Neuronal stem cell (in vitro differentiated cells): Measurements from ENCODE around the gene SLC26A6.

Experiments
- DNase-seq: peaks from one replicate; pipeline ENCODE4 v3.0.0-alpha.2; 2013; ENCODE audit warnings: low spot score
- H2AFZ ChIP-seq: one replicate; pipeline ENCODE4 v1.6.1; 2013; ENCODE audit warnings: mild to moderate bottlenecking, low read length, inconsistent platforms
- H2AK5ac ChIP-seq: 2 replicates; pipeline ENCODE4 v1.6.1; 2013; ENCODE audit warnings: low read depth, mild to moderate bottlenecking, inconsistent platforms, low read length, moderate library complexity, mixed read lengths
- H2BK120ac ChIP-seq: 2 replicates; pipeline ENCODE4 v1.6.1; 2013; ENCODE audit warnings: low read depth, mild to moderate bottlenecking, inconsistent platforms, low read length, moderate library complexity, mixed read lengths
- H2BK12ac ChIP-seq: one replicate; pipeline ENCODE4 v1.6.1; 2013; ENCODE audit warnings: low read length, inconsistent platforms
- H2BK15ac ChIP-seq: 2 replicates; pipeline ENCODE4 v1.6.1; 2013; ENCODE audit warnings: mild to moderate bottlenecking, low read length, inconsistent platforms, mixed read lengths
- H2BK5ac ChIP-seq: one replicate; pipeline ENCODE4 v1.6.1; 2013; ENCODE audit warnings: inconsistent platforms, mild to moderate bottlenecking, low read length, moderate library complexity
- H3K14ac ChIP-seq: one replicate; pipeline ENCODE4 v1.6.1; 2013; ENCODE audit warnings: low read length, inconsistent platforms
- H3K18ac ChIP-seq: 2 replicates; pipeline ENCODE4 v1.6.1; 2013; ENCODE audit warnings: low read length, inconsistent platforms
- H3K23ac ChIP-seq: 2 replicates; pipeline ENCODE4 v1.6.1; 2013; ENCODE audit warnings: low read depth, mild to moderate bottlenecking, mixed read lengths, low read length, inconsistent platforms; ENCODE audit not compliant: poor library complexity
- H3K27ac ChIP-seq: replicated peaks from 3 replicates; pipeline ENCODE4 v1.5.1; 2013; ENCODE audit warnings: low read length, inconsistent platforms
- H3K27me3 ChIP-seq, 3 experiments: 2 replicates each; pipeline ENCODE4 v1.6.1; 2013; ENCODE audit warnings: low read length in 3 of 3, mild to moderate bottlenecking in 2 of 3, inconsistent platforms in 1 of 3, low read depth in 1 of 3, mixed read lengths in 1 of 3, moderate library complexity in 1 of 3; ENCODE audit not compliant: control insufficient read depth in 3 of 3, insufficient read depth in 3 of 3
- H3K36me3 ChIP-seq, 2 donors: replicated peaks in 1 of 2; 2 replicates each; pipeline ENCODE4 v1.6.1; 2013; ENCODE audit warnings: low read length in 2 of 2; ENCODE audit not compliant: control insufficient read depth in 2 of 2, insufficient read depth in 2 of 2
- H3K4ac ChIP-seq: 2 replicates; pipeline ENCODE4 v1.6.1; 2013; ENCODE audit warnings: inconsistent platforms, mild to moderate bottlenecking, low read length, moderate library complexity
- H3K4me1 ChIP-seq, 2 donors: 1 replicate in 1 of 2; 2 replicates in 1 of 2; pipeline ENCODE4 v1.6.1; 2013; ENCODE audit warnings: low read length in 2 of 2, low read depth in 1 of 2; ENCODE audit not compliant: control insufficient read depth in 2 of 2, insufficient read depth in 1 of 2
- H3K4me2 ChIP-seq: one replicate; pipeline ENCODE4 v1.6.1; 2013; ENCODE audit warnings: mild to moderate bottlenecking, low read length, inconsistent platforms; ENCODE audit not compliant: insufficient read depth, poor library complexity, severe bottlenecking
- H3K4me3 ChIP-seq, 2 donors: 2 replicates each; pipeline ENCODE4 v1.5.1; 2013; ENCODE audit warnings: low read length in 2 of 2, mild to moderate bottlenecking in 2 of 2, inconsistent platforms in 1 of 2, moderate library complexity in 1 of 2
- H3K79me1 ChIP-seq: one replicate; pipeline ENCODE4 v1.6.1; 2013; ENCODE audit warnings: low read depth, mild to moderate bottlenecking, inconsistent platforms, low read length, moderate library complexity
- H3K9ac ChIP-seq: one replicate; pipeline ENCODE4 v1.6.1; 2013; ENCODE audit warnings: mild to moderate bottlenecking, low read depth, low read length, inconsistent platforms; ENCODE audit not compliant: poor library complexity
- H3K9me3 ChIP-seq, 2 donors: replicated peaks in 1 of 2; 2 replicates each; pipeline versions ENCODE3 to v1.6.1; 2013; ENCODE audit warnings: low read length in 2 of 2, mild to moderate bottlenecking in 2 of 2, inconsistent platforms in 1 of 2, low read depth in 1 of 2, mixed read lengths in 1 of 2, moderate library complexity in 1 of 2; ENCODE audit not compliant: control insufficient read depth in 2 of 2, insufficient read depth in 1 of 2
- H4K8ac ChIP-seq: one replicate; pipeline ENCODE4 v1.6.1; 2013; ENCODE audit warnings: low read depth, mild to moderate bottlenecking, inconsistent platforms, low read length, moderate library complexity
- H4K91ac ChIP-seq: one replicate; pipeline ENCODE4 v1.6.1; 2013; ENCODE audit warnings: low read length, low read depth, mild to moderate bottlenecking, inconsistent platforms; ENCODE audit not compliant: poor library complexity
- WGBS, 2 donors: extraction: QIAGEN DNeasy Blood & Tissue Kit; methylation state at CpG; one replicate each; pipeline ENCODE4 v1.1.7; 2013; ENCODE audit warnings: missing lambda C conversion rate in 2 of 2, mixed read lengths in 1 of 2; ENCODE audit not compliant: insufficient read length in 2 of 2, insufficient replicate concordance in 1 of 2; ENCODE audit errors: extremely low coverage in 2 of 2; 5-methylcytosine and 5-hydroxymethylcytosine counted together

SLC26A6 gene

GRCh38 chr3:48600711-48601621, 34.3 kb downstream of the SLC26A6 start:
- H3K4ac ChIP-seq = no peak overlapping the region
- no peak for DNase-seq
- peaks cover 79 to 91% of the 10 kb centered on the region in 2 donors for H3K36me3 ChIP-seq
- H4K91ac ChIP-seq = no peak overlapping the region
- H3K4me3 ChIP-seq = peak overlapping the region in 1 of 2 donors; percentile 51
- no CpG with 5 or more reads among the region's 19 CpGs for WGBS, 2 donors
- H3K79me1 ChIP-seq = no peaks in the 10 kb centered on the region
- H2AFZ ChIP-seq = no peak overlapping the region
- no peak overlapping the region for H2BK5ac ChIP-seq
- H3K9me3 ChIP-seq = no peaks in the 10 kb centered on the region
- no peak overlapping the region for H3K18ac ChIP-seq
- no peak overlapping the region for H2BK120ac ChIP-seq
- peak overlapping the region; percentile 37 for H3K23ac ChIP-seq
- H3K9ac ChIP-seq = no peak overlapping the region
- peaks cover 0 to under 1% of the 10 kb centered on the region in 2 donors for H3K4me1 ChIP-seq
- no peak overlapping the region for H3K4me2 ChIP-seq
- H2AK5ac ChIP-seq = no peak overlapping the region
- no peak overlapping the region for H2BK12ac ChIP-seq
- no peak overlapping the region for H2BK15ac ChIP-seq
- no peak overlapping the region for H4K8ac ChIP-seq
- H3K14ac ChIP-seq = no peak overlapping the region
- no peak overlapping the region for H3K27ac ChIP-seq
- peaks cover 0 to 2% (median 0%) of the 10 kb centered on the region in 3 experiments for H3K27me3 ChIP-seq

DNA sequence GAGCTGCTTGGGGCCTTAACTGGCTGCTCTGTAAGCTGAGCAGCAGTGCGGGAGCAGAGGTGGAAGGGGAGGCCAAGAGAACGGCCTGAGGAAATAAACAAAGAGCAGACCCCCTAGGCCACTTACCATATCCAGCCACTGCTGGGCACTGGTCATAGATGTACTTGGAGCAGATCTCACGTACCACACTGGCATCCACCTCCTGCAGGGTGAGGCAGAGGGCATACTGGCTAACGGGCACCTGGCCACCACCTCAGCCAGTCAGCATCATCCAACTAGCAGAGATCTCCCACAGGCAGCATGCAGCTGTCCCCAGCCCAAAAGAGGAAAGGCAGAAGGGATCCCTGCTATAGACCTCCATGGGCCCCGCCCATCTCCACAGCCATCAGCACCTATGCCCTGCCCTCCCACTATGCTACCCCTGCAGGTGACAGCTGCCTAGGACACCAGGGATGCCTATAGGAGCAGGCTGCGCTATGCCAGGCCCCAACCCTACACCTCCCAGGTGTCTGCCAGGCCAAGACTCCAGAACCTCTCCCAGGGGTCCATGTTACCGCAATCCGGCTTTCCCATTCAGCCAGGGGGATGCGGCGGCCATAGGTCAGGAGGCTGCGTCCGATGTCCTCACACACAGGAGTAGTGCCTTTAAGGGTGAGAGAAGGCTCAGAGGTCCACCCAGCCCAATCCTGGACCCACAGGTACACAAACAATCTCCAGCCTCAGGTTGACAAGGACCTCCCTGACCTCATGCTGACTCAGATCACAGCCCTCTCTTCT, 35.6 kb downstream of the SLC26A6 start:
- Histone ChIP-seq H3K27ac (no peak overlapping the region), H2AK5ac (no peak overlapping the region), H3K14ac (no peak overlapping the region), H2AFZ (no peak overlapping the region), H2BK5ac (no peak overlapping the region), H2BK15ac (no peak overlapping the region), H3K9ac (no peak overlapping the region), H3K18ac (no peak overlapping the region), H3K9me3 (no peaks in the 10 kb centered on the region), H3K79me1 (no peaks in the 10 kb centered on the region), H3K36me3 (peaks cover 67 to 78% of the 10 kb centered on the region in 2 donors), H3K4me2 (no peak overlapping the region), H4K91ac (no peak overlapping the region), H3K4ac (no peak overlapping the region), H2BK120ac (no peak overlapping the region), H3K4me3 (no peak overlapping the region), H2BK12ac (no peak overlapping the region), H3K4me1 (peaks cover 0 to 7% of the 10 kb centered on the region in 2 donors), H3K23ac (no peak overlapping the region), H4K8ac (no peak overlapping the region), H3K27me3 (peaks cover 0 to 2% (median 0%) of the 10 kb centered on the region in 3 experiments)
- DNase-seq = no peak
- no CpG with 5 or more reads among the region's 12 CpGs for WGBS, 2 donors

- DNase-seq = no peak
- Histone ChIP-seq H3K4me2 (no peak overlapping the region), H2BK5ac (no peak overlapping the region), H3K23ac (no peak overlapping the region), H3K27me3 (peaks cover 0 to 2% (median 0%) of the 10 kb centered on the region in 3 experiments), H3K27ac (no peak overlapping the region), H3K4me1 (peaks cover 0 to 11% of the 10 kb centered on the region in 2 donors), H2BK12ac (no peak overlapping the region), H3K14ac (no peak overlapping the region), H2BK120ac (no peak overlapping the region), H2BK15ac (no peak overlapping the region), H3K79me1 (no peaks in the 10 kb centered on the region), H4K8ac (no peak overlapping the region), H3K4ac (no peak overlapping the region), H4K91ac (no peak overlapping the region), H2AFZ (no peak overlapping the region), H2AK5ac (no peak overlapping the region), H3K9ac (no peak overlapping the region), H3K9me3 (no peaks in the 10 kb centered on the region), H3K36me3 (peaks cover 61 to 72% of the 10 kb centered on the region in 2 donors), H3K4me3 (no peak overlapping the region), H3K18ac (no peak overlapping the region)
- WGBS, 2 donors = no CpG with 5 or more reads among the region's 11 CpGs
Observed at GRCh38 chr3:48599077-48599501, 36.2 kb downstream of the SLC26A6 start.
